Parathyroid adenoma (tissue), 2 donors: ENCODE data around the gene LY6G5B.

Source experiments
- H2AFZ ChIP-seq: fragments of 300-600 bp; sonication (generic); one replicate; pipeline ENCODE4 v1.7.0; 2017; ENCODE audit warnings: antibody characterized with exemption, mild to moderate bottlenecking
- H3K27ac ChIP-seq: fragments of 300-600 bp; sonication (generic); one replicate; pipeline ENCODE4 v1.7.0; 2017
- H3K27me3 ChIP-seq: fragments of 300-600 bp; sonication (generic); one replicate; pipeline ENCODE4 v1.7.0; 2017; ENCODE audit warnings: low read length; ENCODE audit not compliant: control insufficient read depth, insufficient read depth
- H3K36me3 ChIP-seq: fragments of 300-600 bp; sonication (generic); one replicate; pipeline ENCODE4 v1.7.0; 2017; ENCODE audit warnings: low read length; ENCODE audit not compliant: control insufficient read depth, insufficient read depth
- H3K4me1 ChIP-seq: fragments of 300-600 bp; sonication (generic); one replicate; pipeline ENCODE4 v1.7.0; 2017; ENCODE audit warnings: control low read depth
- H3K4me2 ChIP-seq: fragments of 300-600 bp; sonication (generic); one replicate; pipeline ENCODE4 v1.7.0; 2017; ENCODE audit warnings: low read length
- H3K4me3 ChIP-seq: fragments of 300-600 bp; sonication (generic); one replicate; pipeline ENCODE4 v1.7.0; 2017; ENCODE audit warnings: low read depth, low read length
- H3K79me2 ChIP-seq: fragments of 300-600 bp; sonication (generic); one replicate; pipeline ENCODE4 v1.7.0; 2017; ENCODE audit warnings: control low read depth
- H3K9ac ChIP-seq: fragments of 300-600 bp; sonication (generic); one replicate; pipeline ENCODE4 v1.7.0; 2017; ENCODE audit warnings: mild to moderate bottlenecking
- H3K9me3 ChIP-seq: fragments of 300-600 bp; sonication (generic); one replicate; pipeline ENCODE4 v1.7.0; 2017; ENCODE audit warnings: low read length; ENCODE audit not compliant: control insufficient read depth
- TF ChIP-seq, protein P1 (sequence below): fragments of 300-600 bp; sonication (generic); IDR thresholded peaks from one replicate; pipeline ENCODE4 v1.7.0; 2017; ENCODE audit warnings: antibody characterized with exemption, mild to moderate bottlenecking
- donor health status: primary hyperparathyroidism.

The LY6G5B gene

DNA sequence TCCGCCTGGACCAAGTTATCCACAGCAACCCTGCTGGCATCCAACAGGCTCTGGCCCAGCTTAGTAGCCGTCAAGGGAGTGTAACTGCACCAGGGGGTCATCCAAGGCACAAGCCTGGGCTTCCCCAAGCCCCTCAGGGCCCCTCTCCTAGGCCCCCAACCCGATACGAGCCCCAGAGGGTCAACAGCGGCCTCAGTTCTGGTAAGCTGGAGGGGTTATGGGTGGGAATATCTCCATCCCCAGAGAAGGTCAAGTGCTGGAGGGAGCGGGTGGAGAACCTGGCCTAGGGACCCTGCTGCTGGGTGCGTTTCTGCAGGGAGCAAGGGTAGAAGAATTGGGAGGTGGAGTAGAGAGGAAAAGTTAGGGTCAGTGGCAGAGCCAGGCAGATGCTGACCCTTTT, 36.3 kb upstream of the LY6G5B start:
- Histone ChIP-seq H3K79me2 (peaks cover 9% of the 10 kb centered on the region), H2AFZ (no peak overlapping the region), H3K9me3 (no peaks in the 10 kb centered on the region), H3K4me3 (no peak overlapping the region), H3K27ac (no peak overlapping the region), H3K4me2 (no peak overlapping the region), H3K9ac (no peak overlapping the region), H3K36me3 (no peaks in the 10 kb centered on the region), H3K27me3 (no peaks in the 10 kb centered on the region), H3K4me1 (no peaks in the 10 kb centered on the region)
- TF ChIP-seq, protein P1, sequence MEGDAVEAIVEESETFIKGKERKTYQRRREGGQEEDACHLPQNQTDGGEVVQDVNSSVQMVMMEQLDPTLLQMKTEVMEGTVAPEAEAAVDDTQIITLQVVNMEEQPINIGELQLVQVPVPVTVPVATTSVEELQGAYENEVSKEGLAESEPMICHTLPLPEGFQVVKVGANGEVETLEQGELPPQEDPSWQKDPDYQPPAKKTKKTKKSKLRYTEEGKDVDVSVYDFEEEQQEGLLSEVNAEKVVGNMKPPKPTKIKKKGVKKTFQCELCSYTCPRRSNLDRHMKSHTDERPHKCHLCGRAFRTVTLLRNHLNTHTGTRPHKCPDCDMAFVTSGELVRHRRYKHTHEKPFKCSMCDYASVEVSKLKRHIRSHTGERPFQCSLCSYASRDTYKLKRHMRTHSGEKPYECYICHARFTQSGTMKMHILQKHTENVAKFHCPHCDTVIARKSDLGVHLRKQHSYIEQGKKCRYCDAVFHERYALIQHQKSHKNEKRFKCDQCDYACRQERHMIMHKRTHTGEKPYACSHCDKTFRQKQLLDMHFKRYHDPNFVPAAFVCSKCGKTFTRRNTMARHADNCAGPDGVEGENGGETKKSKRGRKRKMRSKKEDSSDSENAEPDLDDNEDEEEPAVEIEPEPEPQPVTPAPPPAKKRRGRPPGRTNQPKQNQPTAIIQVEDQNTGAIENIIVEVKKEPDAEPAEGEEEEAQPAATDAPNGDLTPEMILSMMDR, result no peak

GRCh38 chr6:31634131-31634530, 35.6 kb upstream of the LY6G5B start:
- H3K9me3 ChIP-seq, result no peaks in the 10 kb centered on the region
- H3K79me2 ChIP-seq, result peaks cover 9% of the 10 kb centered on the region
- no peaks in the 10 kb centered on the region for H3K27me3 ChIP-seq
- no peak overlapping the region for H3K27ac ChIP-seq
- H3K36me3 ChIP-seq, result no peaks in the 10 kb centered on the region
- no peak overlapping the region for H3K9ac ChIP-seq
- TF ChIP-seq, protein P1, result no peak
- no peak overlapping the region for H3K4me3 ChIP-seq
- H3K4me1 ChIP-seq, result no peaks in the 10 kb centered on the region
- H2AFZ ChIP-seq, result no peak overlapping the region
- H3K4me2 ChIP-seq, result no peak overlapping the region

GRCh38 chr6:31634969-31635575, 34.7 kb upstream of the LY6G5B start:
- Histone ChIP-seq H3K27ac (no peak overlapping the region), H3K9me3 (no peaks in the 10 kb centered on the region), H3K4me3 (no peak overlapping the region), H3K36me3 (no peaks in the 10 kb centered on the region), H3K4me1 (no peaks in the 10 kb centered on the region), H3K4me2 (no peak overlapping the region), H3K9ac (no peak overlapping the region), H3K27me3 (no peaks in the 10 kb centered on the region), H2AFZ (no peak overlapping the region), H3K79me2 (peaks cover 9% of the 10 kb centered on the region)
- TF ChIP-seq, protein P1, result no peak

DNA sequence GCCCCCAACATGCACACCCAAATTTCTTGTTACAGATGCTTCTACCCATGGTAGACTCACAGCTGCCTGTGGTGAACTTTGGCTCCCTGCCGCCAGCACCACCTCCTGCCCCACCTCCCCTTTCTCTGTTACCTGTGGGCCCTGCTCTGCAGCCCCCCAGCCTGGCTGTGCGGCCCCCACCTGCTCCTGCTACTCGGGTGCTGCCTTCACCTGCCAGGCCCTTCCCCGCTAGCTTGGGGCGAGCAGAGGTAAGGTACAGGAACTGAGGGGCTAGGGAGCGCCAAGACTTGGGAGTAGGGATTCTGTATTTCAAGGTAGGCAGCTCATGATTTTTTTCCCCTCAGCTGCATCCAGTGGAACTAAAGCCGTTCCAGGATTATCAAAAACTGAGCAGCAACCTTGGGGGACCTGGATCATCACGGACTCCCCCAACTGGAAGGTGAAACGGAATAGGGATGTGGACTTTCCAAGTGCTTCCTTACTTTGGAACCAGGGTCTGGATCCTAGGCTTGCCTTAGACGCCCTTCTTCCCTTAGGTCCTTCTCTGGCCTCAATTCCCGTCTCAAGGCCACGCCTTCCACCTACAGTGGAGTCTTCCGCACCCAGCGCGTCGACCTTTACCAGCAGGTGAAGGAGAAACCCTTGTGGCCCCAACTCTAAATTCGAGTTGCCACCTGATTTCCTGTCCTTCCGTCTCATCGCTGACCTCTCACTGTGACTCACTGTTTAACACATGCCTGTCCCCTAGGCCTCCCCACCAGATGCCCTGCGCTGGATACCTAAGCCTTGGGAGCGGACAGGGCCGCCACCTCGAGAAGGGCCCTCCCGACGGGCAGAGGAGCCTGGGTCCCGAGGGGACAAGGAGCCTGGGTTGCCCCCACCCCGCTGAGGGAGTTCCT, 32.8 kb upstream of the LY6G5B start:
- H3K36me3 ChIP-seq, result no peaks in the 10 kb centered on the region
- H3K9ac ChIP-seq, result no peak overlapping the region

More for the DNA sequence above, 32.8 kb upstream of the LY6G5B start:
- Histone ChIP-seq H3K4me2 (no peak overlapping the region), H3K27ac (no peak overlapping the region), H3K4me3 (no peak overlapping the region), H2AFZ (no peak overlapping the region), H3K79me2 (peaks cover 9% of the 10 kb centered on the region), H3K27me3 (no peaks in the 10 kb centered on the region), H3K9me3 (no peaks in the 10 kb centered on the region), H3K4me1 (no peaks in the 10 kb centered on the region)
- TF ChIP-seq, protein P1, result no peak
